Dedifferentiated amniotic fluid mesenchymal stem cell (primary cell): ENCODE results near the gene MYRIP.
"Not testable (repeated sequence)": the region's sequence is repeated elsewhere in the genome, so short reads cannot be mapped to it uniquely, and the experiment has no call there.

Source experiments
- DNase-seq: peaks from one replicate; pipeline ENCODE4 v3.0.0-alpha.2; 2016; ENCODE audit errors: extremely low spot score

MYRIP gene

GRCh38 chr3:39806820-39807219, 2.6 kb upstream of the MYRIP start:
- DNase-seq: no peak

GRCh38 chr3:39808467-39809180, 785 bp upstream of the MYRIP start:
- no peak for DNase-seq

GRCh38 chr3:39809995-39810595, 686 bp downstream of the MYRIP start:
- no peak for DNase-seq

GRCh38 chr3:39810647-39811161, 1.3 kb downstream of the MYRIP start:
- no peak for DNase-seq

- DNase-seq: no peak
Measured at GRCh38 chr3:39811561-39811960, 2.2 kb downstream of the MYRIP start.

GRCh38 chr3:39812537-39812936, 3.1 kb downstream of the MYRIP start:
- DNase-seq: no peak

GRCh38 chr3:39814007-39814406, 4.6 kb downstream of the MYRIP start:
- DNase-seq: peak; percentile 37

GRCh38 chr3:39819899-39820298, 10.5 kb downstream of the MYRIP start:
- DNase-seq: no peak

GRCh38 chr3:39833764-39834163, 24.4 kb downstream of the MYRIP start:
- not testable (repeated sequence) for DNase-seq

GRCh38 chr3:39839484-39839883, 30.1 kb downstream of the MYRIP start:
- DNase-seq: no peak

- DNase-seq: no peak
Measured at GRCh38 chr3:39843440-39843839, 34.0 kb downstream of the MYRIP start.

GRCh38 chr3:39848365-39848764, 39.0 kb downstream of the MYRIP start:
- no peak for DNase-seq

GRCh38 chr3:39849992-39850715, 40.7 kb downstream of the MYRIP start:
- DNase-seq: no peak

- DNase-seq: no peak
Measured at GRCh38 chr3:39850716-39851032, 41.3 kb downstream of the MYRIP start.

GRCh38 chr3:39855517-39855916, 46.1 kb downstream of the MYRIP start:
- DNase-seq: no peak

- no peak for DNase-seq
Measured at GRCh38 chr3:39869890-39870289, 60.5 kb downstream of the MYRIP start.

- DNase-seq: no peak
Measured at GRCh38 chr3:39870706-39871105, 61.3 kb downstream of the MYRIP start.

- DNase-seq: no peak
Measured at GRCh38 chr3:39879581-39879980, 70.2 kb downstream of the MYRIP start.

- no peak for DNase-seq
Measured at GRCh38 chr3:39882111-39882510, 72.7 kb downstream of the MYRIP start.

- DNase-seq: no peak
Measured at GRCh38 chr3:39892068-39892467, 82.7 kb downstream of the MYRIP start.

GRCh38 chr3:39896184-39896583, 86.8 kb downstream of the MYRIP start:
- DNase-seq: no peak

GRCh38 chr3:39900462-39901002, 91.1 kb downstream of the MYRIP start:
- no peak for DNase-seq

- DNase-seq: no peak
Measured at GRCh38 chr3:39903253-39903652, 93.8 kb downstream of the MYRIP start.
